PC-3 (cell line): ENCODE data around the gene GNAI2. TPM values are rescaled to one million over a fixed set of nuclear protein-coding genes. Genes with fewer than 3 reads are reported as not detected.

Experiments
- ATAC-seq: fragments of 200-7000 bp; cut with Tn5 transposase; 2 replicates; pipeline ENCODE4 v1.9.1; 2020; ENCODE audit warnings: mild to moderate bottlenecking, moderate library complexity
- BruUV-seq: library from RNA; stranded (reverse); fragments of 400-500 nt; replicated peaks from 2 replicates; lab custom pipeline; 2021; lab: Mats Ljungman, UMichigan
- CTCF ChIA-PET: fragments of 300-600 bp; sonication (Branson Sonifier 250); formaldehyde crosslinking; loops from one replicate; lab custom pipeline; 2022; ENCODE audit warnings: antibody characterized with exemption; lab: Charles Lee
- POLR2A ChIA-PET: fragments of 300-600 bp; sonication (Branson Sonifier 250); formaldehyde crosslinking; loops from one replicate; lab custom pipeline; 2022; ENCODE audit warnings: antibody characterized with exemption; ENCODE audit not compliant: unreplicated experiment; lab: Charles Lee
- DNase-seq: peaks from one replicate; pipeline ENCODE4 v3.0.0-alpha.2; 2015
- H2AFZ ChIP-seq: fragments of 300-600 bp; sonication (generic); 2 replicates; pipeline ENCODE4 v1.6.0; 2016; ENCODE audit warnings: antibody characterized with exemption, low read length
- H3F3A ChIP-seq: fragments of 300-600 bp; sonication (generic); one replicate; pipeline ENCODE4 v1.6.0; 2017; ENCODE audit warnings: antibody characterized with exemption, low read length, control low read depth, mild to moderate bottlenecking; ENCODE audit not compliant: unreplicated experiment
- H3K27ac ChIP-seq: fragments of 300-600 bp; sonication (generic); 2 replicates; pipeline ENCODE4 v1.5.1; 2016; ENCODE audit warnings: mild to moderate bottlenecking, low read length
- H3K27me3 ChIP-seq: fragments of 300-600 bp; sonication (generic); 2 replicates; pipeline ENCODE4 v1.6.1; 2016; ENCODE audit warnings: low read length, mixed read lengths
- H3K36me3 ChIP-seq: fragments of 300-600 bp; sonication (generic); 2 replicates; pipeline ENCODE4 v1.6.1; 2016; ENCODE audit warnings: low read depth, mixed run types, low read length, mixed read lengths
- H3K4me1 ChIP-seq: fragments of 300-600 bp; sonication (generic); 2 replicates; pipeline ENCODE4 v1.5.1; 2016; ENCODE audit warnings: low read length; ENCODE audit not compliant: insufficient read depth
- H3K4me2 ChIP-seq: fragments of 300-600 bp; sonication (generic); 2 replicates; pipeline ENCODE4 v1.6.0; 2016; ENCODE audit warnings: low read length
- H3K4me3 ChIP-seq: fragments of 300-600 bp; sonication (generic); 2 replicates; pipeline ENCODE4 v1.5.1; 2016; ENCODE audit warnings: mild to moderate bottlenecking, low read length, mixed read lengths
- H3K79me2 ChIP-seq: fragments of 300-600 bp; sonication (generic); 2 replicates; pipeline ENCODE4 v1.6.1; 2017; ENCODE audit warnings: low read length, mixed read lengths
- H3K9ac ChIP-seq: fragments of 300-600 bp; sonication (generic); 2 replicates; pipeline ENCODE4 v1.6.0; 2016; ENCODE audit warnings: mild to moderate bottlenecking, low read length
- H3K9me2 ChIP-seq: fragments of 300-600 bp; sonication (generic); replicated peaks from 2 replicates; pipeline ENCODE4 v1.6.1; 2016; ENCODE audit warnings: mixed run types, low read length, mixed read lengths
- H3K9me3 ChIP-seq: fragments of 300-600 bp; sonication (generic); 2 replicates; pipeline ENCODE4 v1.6.1; 2016; ENCODE audit warnings: low read length, mixed read lengths
- H4K20me1 ChIP-seq: fragments of 300-600 bp; sonication (generic); 2 replicates; pipeline ENCODE4 v1.6.1; 2016; ENCODE audit warnings: low read length, mixed read lengths
- CTCF ChIP-seq: fragments of 300-600 bp; sonication (generic); conservative IDR thresholded peaks from 2 replicates; pipeline ENCODE4 v1.5.1; 2017; ENCODE audit warnings: antibody characterized with exemption, low read depth, mild to moderate bottlenecking, low read length
- EZH2 ChIP-seq: fragments of 300-600 bp; sonication (generic); IDR thresholded peaks from one replicate; pipeline ENCODE4 v1.6.1; 2017; ENCODE audit warnings: antibody characterized with exemption, mild to moderate bottlenecking, low read length; ENCODE audit not compliant: unreplicated experiment
- EZH2phosphoT487 ChIP-seq: fragments of 300-600 bp; sonication (generic); IDR thresholded peaks from 2 replicates; pipeline ENCODE4 v1.6.1; 2018; ENCODE audit warnings: mild to moderate bottlenecking, antibody characterized with exemption, low read length, borderline replicate concordance
- intact Hi-C: fragments of 100-400 bp; cut with micrococcal nuclease; formaldehyde crosslinking; loops from 2 replicates; pipeline ENCODE4 v1.9.0; 2023
- total RNA-seq: library from RNA; depleted of rRNA; stranded (reverse); fragments of >200 nt; gene quantifications from 2 replicates; pipeline ENCODE4 v1.2.3, GENCODE V29; 2014

GNAI2 gene
- total RNA-seq, 1 experiment from 2014 or later: 221 TPM

DNA sequence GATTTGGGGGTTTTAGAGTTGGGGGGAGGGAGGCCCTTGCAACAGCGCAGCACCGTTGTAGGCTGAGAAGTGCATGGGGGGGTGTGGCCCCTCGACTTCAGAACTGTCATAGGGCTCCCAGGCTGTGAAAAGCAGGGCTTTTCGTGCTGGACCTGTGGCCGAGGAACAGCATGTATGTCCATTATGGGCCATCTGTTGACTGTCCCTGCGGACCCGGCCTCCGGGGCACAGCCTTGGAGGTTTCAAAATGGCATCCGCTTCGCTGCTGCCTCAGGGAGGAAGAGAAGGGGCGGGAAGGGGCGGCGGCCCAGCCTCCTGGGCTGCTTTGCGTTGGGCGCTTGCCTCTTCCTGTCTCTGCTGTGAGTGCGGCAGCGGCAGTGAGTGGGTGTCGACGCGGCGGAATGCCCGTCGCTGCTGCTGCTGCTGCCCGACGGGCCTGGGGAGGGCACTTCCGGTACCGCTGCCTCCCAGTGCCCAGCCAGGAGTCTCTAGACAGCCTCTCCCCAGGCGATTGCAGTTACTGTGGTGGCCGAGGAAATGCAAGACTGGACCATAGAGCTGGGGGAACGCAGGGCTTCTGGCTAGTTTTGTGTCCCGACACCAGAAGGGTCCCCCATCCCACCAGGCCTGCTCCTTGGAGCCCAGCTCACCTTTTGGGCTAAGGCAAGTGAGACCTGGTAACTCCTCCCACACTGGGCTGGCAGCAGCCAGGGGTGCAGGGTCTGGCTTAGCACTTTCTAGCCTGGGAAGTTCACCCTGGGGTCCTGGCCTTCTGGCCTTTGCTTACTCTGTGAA, 1.9 kb downstream of the GNAI2 start:
- Histone ChIP-seq H4K20me1 (peaks cover 42% of the 10 kb centered on the region), H3K4me2 (peak overlapping the region; percentile 98), H3K79me2 (peaks cover 69% of the 10 kb centered on the region), H2AFZ (peak overlapping the region; percentile 48; the same call in 1 of the 2 replicates), H3K27me3 (no peaks in the 10 kb centered on the region), H3K4me3 (peak overlapping the region; percentile 78), H3K27ac (peak overlapping the region; percentile 55), H3K4me1 (peaks cover 15% of the 10 kb centered on the region), H3F3A (peaks cover 5% of the 10 kb centered on the region), H3K9me2 (no peaks in the 10 kb centered on the region), H3K9me3 (no peaks in the 10 kb centered on the region), H3K36me3 (peaks cover 7% of the 10 kb centered on the region; the same call in 1 of the 2 replicates), H3K9ac (peak overlapping the region; percentile 85)
- DNase-seq (peak; percentile 89), ATAC-seq (peak; percentile 41)
- intact Hi-C loops: no loop called here
- no peak for TF ChIP-seq EZH2phosphoT487
- no peak for TF ChIP-seq EZH2
- no peak for TF ChIP-seq CTCF
- CTCF ChIA-PET: no interaction called here
- no TSS peak for BruUV-seq
- POLR2A ChIA-PET: no interaction called here

DNA sequence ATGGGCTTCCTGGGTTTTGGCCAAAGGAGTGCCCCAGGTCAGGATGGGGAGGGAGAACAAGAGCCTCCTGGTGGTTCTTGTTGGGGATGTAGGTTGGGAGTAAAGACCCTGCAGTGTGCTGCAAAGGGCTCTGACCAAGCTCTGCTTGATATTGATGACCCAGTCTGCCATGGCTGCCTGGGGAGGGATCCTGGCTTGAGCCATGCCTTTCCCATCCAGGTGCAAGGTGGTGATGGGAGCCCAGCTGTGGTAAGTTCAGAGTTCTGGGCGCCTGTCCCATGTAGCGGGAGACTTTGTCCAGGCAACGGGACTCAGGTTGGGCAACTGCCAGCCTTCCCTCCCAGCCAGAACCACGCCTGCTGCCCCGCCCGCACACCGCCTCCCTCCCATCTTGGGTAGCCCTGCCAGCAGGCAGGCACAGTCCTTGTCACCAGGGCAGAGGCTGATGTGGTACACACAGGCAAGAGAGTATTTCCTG, 2.6 kb downstream of the GNAI2 start:
- Histone ChIP-seq H3F3A (peaks cover 5% of the 10 kb centered on the region), H3K79me2 (peaks cover 75% of the 10 kb centered on the region), H3K4me2 (peak overlapping the region; percentile 98), H3K9me3 (no peaks in the 10 kb centered on the region), H3K4me3 (peak overlapping the region; percentile 78), H3K9ac (peak overlapping the region; percentile 85), H3K4me1 (peaks cover 15% of the 10 kb centered on the region), H3K27me3 (no peaks in the 10 kb centered on the region), H2AFZ (no peak overlapping the region), H3K36me3 (peaks cover 7% of the 10 kb centered on the region; the same call in 1 of the 2 replicates), H3K27ac (peak overlapping the region; percentile 55), H3K9me2 (no peaks in the 10 kb centered on the region), H4K20me1 (peaks cover 42% of the 10 kb centered on the region)
- ATAC-seq (peak; percentile 16), DNase-seq (peak; percentile 81)
- POLR2A ChIA-PET: no interaction called here
- TF ChIP-seq EZH2: no peak
- 0 out of 2 replicates have a peak, but pooled peaks have one; percentile 17 for TF ChIP-seq CTCF
- CTCF ChIA-PET: no interaction called here
- BruUV-seq: no TSS peak
- intact Hi-C loops: no loop called here

DNA sequence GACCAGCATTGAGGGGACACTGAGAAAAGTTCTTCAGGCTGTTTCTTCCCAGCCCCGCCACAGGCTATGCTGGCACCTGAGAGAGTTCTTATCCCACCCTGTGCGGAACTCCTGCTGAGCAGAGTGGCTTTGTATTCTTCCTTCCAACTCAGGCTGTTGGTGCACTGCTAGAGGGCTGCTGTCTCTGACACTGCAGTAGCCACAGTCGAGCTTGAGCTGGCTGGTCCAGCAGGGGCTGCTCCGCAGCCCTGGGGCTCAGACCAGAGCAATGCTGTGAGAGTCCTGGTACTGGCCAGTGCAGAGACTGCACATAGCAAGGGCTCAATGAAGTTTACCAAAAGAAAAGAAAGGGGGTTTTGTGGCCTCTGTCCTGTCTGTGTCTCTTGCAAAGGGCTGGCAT, 3.6 kb downstream of the GNAI2 start:
- no peak overlapping the region for H2AFZ ChIP-seq
- peaks cover 15% of the 10 kb centered on the region for H3K4me1 ChIP-seq
- intact Hi-C loops: no loop called here
- peaks cover 42% of the 10 kb centered on the region for H4K20me1 ChIP-seq
- CTCF ChIA-PET: no interaction called here
- DNase-seq (no peak), ATAC-seq (no peak)
- H3K9me2 ChIP-seq: no peaks in the 10 kb centered on the region
- H3K36me3 ChIP-seq: peaks cover 10% of the 10 kb centered on the region; the same call in 1 of the 2 replicates
- H3K79me2 ChIP-seq: peaks cover 84% of the 10 kb centered on the region
- no peak for TF ChIP-seq CTCF
- no peak for TF ChIP-seq EZH2phosphoT487
- TF ChIP-seq EZH2: no peak
- no peak overlapping the region for H3K9ac ChIP-seq
- H3K27me3 ChIP-seq: no peaks in the 10 kb centered on the region
- no TSS peak for BruUV-seq
- H3F3A ChIP-seq: peaks cover 5% of the 10 kb centered on the region
- H3K4me3 ChIP-seq: no peak overlapping the region
- no peaks in the 10 kb centered on the region for H3K9me3 ChIP-seq
- POLR2A ChIA-PET: no interaction called here
- no peak overlapping the region for H3K27ac ChIP-seq
- peak overlapping the region; percentile 98 for H3K4me2 ChIP-seq
